ENCODE results near the gene VPS25. TPM values are rescaled to one million over a fixed set of nuclear protein-coding genes. Genes with fewer than 3 reads are reported as not detected.

The VPS25 gene
- total and polyA plus RNA-seq, 2 experiments from 2014 or later = 101 to 136 TPM

- Histone ChIP-seq H3K9me3 (ENCODE audit: low read depth) (no peaks in the 10 kb centered on the region), H3K27ac (no peak overlapping the region), H3K4me3 (no peak overlapping the region), H3K4me1 (ENCODE audit: low read depth) (no peaks in the 10 kb centered on the region), H3K36me3 (no peaks in the 10 kb centered on the region), H3K27me3 (peaks cover 42% of the 10 kb centered on the region)
- no peak for DNase-seq (ENCODE audit: low read depth in 1 of 2, low spot score in 1 of 2)
- no peak for TF ChIP-seq CTCF (IDR thresholded peaks at IDR 0.05; ENCODE audit: low read depth, low read length)
Observed at GRCh38 chr17:42784409-42784808, 11.2 kb downstream of the VPS25 start.

- H3K4me3 ChIP-seq = no peak overlapping the region
- no peak overlapping the region for H3K27ac ChIP-seq
- no peaks in the 10 kb centered on the region for H3K4me1 ChIP-seq (ENCODE audit: low read depth)
- H3K36me3 ChIP-seq = no peaks in the 10 kb centered on the region
- peaks cover 42% of the 10 kb centered on the region for H3K27me3 ChIP-seq
- TF ChIP-seq CTCF (IDR thresholded peaks at IDR 0.05; ENCODE audit: low read depth, low read length) = no peak
- H3K9me3 ChIP-seq (ENCODE audit: low read depth) = no peaks in the 10 kb centered on the region
- DNase-seq (ENCODE audit: low read depth in 1 of 2, low spot score in 1 of 2) = no peak
Observed at GRCh38 chr17:42784811-42785592, 11.8 kb downstream of the VPS25 start.

GRCh38 chr17:42787266-42787665, 14.0 kb downstream of the VPS25 start:
- Histone ChIP-seq H3K9me3 (ENCODE audit: low read depth) (no peaks in the 10 kb centered on the region), H3K27ac (no peak overlapping the region), H3K36me3 (no peaks in the 10 kb centered on the region), H3K27me3 (peaks cover 25% of the 10 kb centered on the region), H3K4me3 (no peak overlapping the region), H3K4me1 (ENCODE audit: low read depth) (no peaks in the 10 kb centered on the region)
- no peak for DNase-seq (ENCODE audit: low read depth in 1 of 2, low spot score in 1 of 2)
- no peak for TF ChIP-seq CTCF (IDR thresholded peaks at IDR 0.05; ENCODE audit: low read depth, low read length)

- no peak for DNase-seq (ENCODE audit: low read depth in 1 of 2, low spot score in 1 of 2)
- no peaks in the 10 kb centered on the region for H3K36me3 ChIP-seq
- no peak for TF ChIP-seq CTCF (IDR thresholded peaks at IDR 0.05; ENCODE audit: low read depth, low read length)
Observed at GRCh38 chr17:42791948-42792347, 18.7 kb downstream of the VPS25 start.

GRCh38 chr17:42792545-42792944, 19.3 kb downstream of the VPS25 start:
- DNase-seq (ENCODE audit: low read depth in 1 of 2, low spot score in 1 of 2) = no peak
- Histone ChIP-seq H3K27me3 (no peaks in the 10 kb centered on the region), H3K4me1 (ENCODE audit: low read depth) (no peaks in the 10 kb centered on the region), H3K9me3 (ENCODE audit: low read depth) (no peaks in the 10 kb centered on the region), H3K4me3 (no peak overlapping the region), H3K27ac (no peak overlapping the region), H3K36me3 (no peaks in the 10 kb centered on the region)
- TF ChIP-seq CTCF (IDR thresholded peaks at IDR 0.05; ENCODE audit: low read depth, low read length) = no peak

More at GRCh38 chr17:42791948-42792347, 18.7 kb downstream of the VPS25 start:
- H3K4me3 ChIP-seq = no peak overlapping the region
- H3K4me1 ChIP-seq (ENCODE audit: low read depth) = no peaks in the 10 kb centered on the region
- H3K27ac ChIP-seq = no peak overlapping the region
- H3K9me3 ChIP-seq (ENCODE audit: low read depth) = no peaks in the 10 kb centered on the region
- peaks cover under 1% of the 10 kb centered on the region for H3K27me3 ChIP-seq
